HL-60/S4 treated with retinoic acid at 250 ng/mL for 4 days and 3 days (cell line): ENCODE results near the gene DOK7.

Experiments
- in situ Hi-C: fragments of 300-500 bp; cut with MboI; formaldehyde crosslinking; loops from 2 replicates; pipeline ENCODE4 v1.7.0; 2022; ENCODE audit warnings: low sequenced_read_pairs

DOK7 gene

GRCh38 chr4:3485011-3485791 is 22.1 kb downstream of the DOK7 start:
- in situ Hi-C loops, result no loop called here

DNA sequence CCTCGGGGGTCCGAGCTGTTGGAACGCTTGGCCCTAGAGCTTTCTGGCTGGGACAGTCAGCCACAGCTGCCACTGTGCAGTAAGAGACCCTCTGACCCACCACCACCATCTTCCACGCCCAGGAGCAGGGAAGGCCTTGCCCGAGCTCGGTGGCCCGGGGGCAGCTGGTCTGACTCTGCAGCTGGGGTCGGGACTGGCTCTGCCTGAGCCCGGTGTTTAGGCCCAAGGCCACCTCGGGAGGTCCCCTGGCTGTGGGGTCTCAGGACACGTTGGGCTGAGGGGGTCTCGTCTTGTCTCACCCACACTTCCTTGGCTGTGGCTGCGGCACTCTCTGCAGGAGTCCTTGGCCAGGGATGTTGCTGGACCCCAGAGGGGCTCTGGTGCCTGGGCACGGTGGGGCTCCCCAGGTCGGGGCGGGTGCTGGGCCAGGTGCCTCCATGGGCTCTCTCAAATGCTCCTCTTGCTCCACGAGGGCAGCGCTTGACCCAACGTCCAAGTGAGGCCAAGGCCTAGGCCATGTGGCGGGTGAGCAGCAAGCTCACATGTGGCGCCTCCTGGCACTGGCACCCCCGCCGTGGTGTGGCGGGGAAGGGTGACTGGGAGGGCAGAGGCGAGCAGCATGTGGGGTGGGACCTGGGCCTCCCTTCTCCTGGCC is 22.9 kb downstream of the DOK7 start:
- in situ Hi-C loops, result no loop called here

DNA sequence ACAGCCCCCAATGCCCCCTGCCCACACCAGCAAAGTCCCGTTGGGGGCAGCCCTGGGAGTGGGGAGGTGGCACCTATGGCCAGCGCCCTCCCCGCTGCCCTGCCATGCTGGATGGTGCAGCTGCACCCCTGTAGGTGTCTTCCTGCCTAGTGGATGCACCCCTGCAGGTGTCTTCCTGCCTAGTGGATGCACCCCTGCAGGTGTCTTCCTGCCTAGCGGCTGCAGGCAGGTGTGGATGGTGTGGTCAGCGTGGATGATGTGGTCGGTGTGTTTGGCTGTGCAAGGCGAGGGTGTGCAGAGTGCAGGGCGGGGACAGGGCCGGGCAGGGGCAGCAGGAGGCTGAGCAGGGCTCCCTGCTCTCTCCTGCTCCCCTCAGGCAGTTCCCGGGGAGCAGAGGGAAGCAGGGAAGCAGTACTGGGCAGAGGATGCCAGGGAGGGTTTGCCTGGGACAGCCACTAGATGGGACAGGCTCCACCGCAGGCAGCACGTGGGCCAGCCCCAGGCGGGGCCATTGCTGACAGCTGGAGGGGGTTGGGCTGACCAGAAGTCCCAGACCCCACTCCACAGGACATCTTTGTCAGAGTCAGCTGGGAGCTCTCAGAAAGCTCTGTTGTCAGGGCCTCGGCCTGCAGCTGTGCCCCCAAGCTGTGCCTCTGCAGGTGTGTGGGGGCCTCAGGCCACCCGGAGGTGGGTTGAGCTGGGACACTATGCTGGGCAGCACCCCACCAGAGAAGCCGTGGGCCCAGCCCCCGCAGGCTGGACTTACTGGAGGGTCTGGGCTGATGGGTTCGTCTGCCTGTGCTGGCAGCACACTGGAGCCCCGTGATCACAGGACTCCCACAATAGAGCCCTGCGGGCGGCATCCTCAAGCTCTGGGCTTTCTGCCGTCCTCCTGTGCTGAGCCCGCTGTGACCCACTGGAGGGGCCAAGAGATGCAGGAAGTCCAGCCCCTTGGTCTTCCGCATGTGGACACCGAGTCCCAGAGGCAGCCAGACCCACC is 23.7 kb downstream of the DOK7 start:
- in situ Hi-C loops, result no loop called here

- in situ Hi-C loops, result no loop called here
These were observed 24.8 kb downstream of the DOK7 start for GRCh38 chr4:3487861-3488260.

GRCh38 chr4:3488820-3489219 is 25.7 kb downstream of the DOK7 start:
- in situ Hi-C loops, result no loop called here

GRCh38 chr4:3489451-3489962 is 26.4 kb downstream of the DOK7 start:
- in situ Hi-C loops, result no loop called here

DNA sequence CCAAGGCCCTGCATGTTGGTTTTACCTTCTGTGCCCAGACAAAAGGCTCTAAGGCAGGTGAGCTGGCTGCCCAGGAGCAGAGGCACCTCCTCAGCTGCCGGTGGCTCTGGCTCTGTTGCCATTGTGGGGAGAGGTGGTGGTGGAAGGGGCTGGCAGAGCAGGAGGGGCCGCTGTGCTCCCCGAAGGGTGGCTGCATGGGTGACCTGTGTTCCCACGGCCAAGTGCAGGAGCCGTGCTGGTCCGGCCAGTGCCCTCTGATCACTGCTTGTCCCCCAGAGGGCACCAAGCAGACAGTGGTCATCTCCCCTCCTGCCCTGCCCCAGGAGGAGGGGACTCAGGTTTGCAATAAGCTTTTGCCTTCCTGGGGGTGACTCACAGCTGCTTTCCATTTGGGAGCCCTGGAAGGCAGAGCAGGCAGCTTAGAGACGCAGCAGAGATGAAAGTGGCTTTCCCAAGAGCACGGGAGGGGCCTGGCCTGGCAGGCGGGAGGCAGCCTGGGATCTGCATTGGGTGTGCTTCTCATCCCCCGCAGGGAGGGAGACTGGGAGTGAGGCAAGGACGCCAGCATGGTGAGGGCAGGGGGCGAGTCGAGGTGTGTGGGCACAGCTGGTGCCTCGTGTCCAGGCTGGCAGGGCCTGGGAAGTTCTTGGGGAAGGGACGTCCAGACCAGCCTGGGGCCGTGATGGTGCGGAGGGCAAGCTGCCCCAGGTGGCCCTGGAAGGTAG is 28.7 kb downstream of the DOK7 start:
- in situ Hi-C loops, result no loop called here

DNA sequence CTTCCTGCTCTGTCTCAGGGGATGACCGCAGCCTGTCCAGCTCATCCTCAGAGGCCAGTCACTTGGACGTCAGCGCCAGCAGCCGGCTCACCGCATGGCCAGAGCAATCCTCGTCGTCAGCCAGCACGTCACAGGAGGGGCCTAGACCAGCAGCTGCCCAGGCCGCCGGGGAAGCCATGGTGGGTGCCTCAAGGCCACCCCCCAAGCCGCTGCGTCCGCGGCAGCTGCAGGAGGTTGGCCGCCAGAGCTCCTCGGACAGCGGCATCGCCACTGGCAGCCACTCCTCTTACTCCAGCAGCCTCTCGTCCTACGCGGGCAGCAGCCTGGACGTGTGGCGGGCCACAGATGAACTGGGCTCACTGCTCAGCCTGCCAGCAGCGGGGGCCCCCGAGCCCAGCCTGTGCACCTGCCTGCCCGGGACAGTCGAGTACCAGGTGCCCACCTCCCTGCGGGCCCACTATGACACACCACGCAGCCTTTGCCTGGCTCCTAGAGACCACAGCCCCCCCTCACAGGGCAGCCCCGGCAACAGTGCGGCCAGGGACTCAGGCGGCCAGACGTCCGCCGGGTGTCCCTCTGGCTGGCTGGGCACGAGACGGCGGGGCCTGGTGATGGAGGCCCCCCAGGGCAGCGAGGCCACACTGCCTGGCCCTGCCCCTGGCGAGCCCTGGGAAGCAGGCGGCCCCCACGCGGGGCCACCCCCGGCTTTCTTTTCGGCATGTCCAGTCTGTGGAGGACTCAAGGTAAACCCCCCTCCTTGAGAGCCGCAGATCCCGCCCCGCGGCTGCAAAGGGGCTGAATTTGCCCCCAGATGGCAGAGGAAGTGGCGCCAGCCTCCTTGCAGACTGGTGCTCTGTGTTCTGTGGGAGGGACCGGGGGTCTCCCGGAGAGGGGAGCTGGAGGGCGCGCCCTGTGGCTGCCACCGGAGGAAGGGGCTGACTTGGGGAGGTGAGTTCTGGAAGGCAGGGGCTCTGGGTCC is 29.9 kb downstream of the DOK7 start:
- in situ Hi-C loops, result no loop called here

DNA sequence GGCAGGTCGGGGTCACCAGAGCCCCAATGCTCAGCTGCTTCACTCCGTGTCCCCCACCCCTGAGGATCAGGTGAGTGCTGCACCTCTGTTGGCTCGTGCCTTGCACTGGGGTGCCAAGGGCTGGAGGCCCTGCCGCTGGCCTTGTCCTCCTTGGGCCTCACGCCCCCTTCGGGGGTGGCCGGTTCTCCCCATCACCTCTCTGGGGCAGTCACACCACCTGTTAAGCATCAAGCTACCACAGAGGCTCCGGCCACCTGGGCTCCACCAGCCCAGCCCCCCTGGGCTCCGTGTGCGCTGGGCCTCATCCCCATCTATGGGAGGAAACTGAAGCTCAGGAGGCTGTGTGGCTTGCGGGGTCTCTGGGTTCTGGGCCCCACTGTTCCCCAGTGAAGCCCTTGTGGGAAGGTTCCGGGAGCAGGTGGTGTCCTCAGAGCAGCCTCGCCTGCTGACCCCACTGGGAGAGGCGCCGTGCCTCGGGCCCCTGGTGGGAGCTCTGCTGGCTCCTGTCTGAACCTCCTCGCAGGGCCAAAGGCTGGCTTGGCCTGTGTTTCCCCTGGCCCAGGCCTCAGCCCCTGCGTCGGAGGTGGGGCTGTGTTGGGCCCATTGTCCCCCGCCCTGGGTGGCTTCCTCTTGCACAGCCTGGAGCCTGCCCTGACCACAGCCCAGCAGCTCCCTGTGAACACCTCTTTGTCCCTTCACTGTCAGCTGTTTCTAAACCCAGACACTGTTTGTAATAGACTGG is 30.8 kb downstream of the DOK7 start:
- in situ Hi-C loops, result no loop called here

- in situ Hi-C loops, result no loop called here
These were observed 31.4 kb downstream of the DOK7 start for GRCh38 chr4:3494462-3494871.

DNA sequence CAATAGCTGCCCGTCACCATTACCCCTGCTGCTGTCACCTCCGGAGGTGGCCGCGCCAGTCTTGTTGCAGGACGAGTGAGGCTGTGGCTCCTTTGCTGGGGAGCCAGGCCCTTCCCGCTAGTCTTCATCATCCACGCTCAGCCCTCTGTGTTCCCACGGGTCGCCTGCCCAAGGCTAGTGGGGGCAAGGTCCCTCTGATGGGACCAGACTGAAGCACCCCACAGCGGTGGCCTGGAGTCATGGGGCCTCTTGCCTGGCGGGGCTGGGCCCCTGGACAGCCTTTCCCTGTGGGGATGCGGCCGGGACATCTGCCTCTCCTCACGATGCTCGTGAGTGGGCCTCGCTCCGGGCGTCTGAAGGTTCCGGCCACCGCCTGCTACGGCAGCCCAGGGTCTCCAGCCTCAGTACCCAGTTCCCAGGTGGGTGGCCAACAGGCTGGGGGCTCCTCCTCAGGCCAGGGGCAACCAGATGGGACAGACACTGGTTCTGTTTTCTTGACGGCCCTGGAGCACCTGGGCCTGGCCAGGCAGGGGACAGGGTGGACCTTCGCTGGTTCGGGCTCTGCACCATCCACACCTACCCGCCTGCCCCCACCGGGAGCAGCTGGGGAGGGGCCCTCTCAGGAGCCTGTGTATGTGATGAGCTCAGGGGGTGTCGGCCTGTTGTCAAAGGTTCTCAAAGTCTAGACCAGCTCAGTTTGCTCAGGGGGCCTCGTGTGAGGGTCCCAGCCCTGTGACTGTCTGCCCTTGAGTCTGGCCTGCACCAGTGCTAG is 32.3 kb downstream of the DOK7 start:
- in situ Hi-C loops, result no loop called here

DNA sequence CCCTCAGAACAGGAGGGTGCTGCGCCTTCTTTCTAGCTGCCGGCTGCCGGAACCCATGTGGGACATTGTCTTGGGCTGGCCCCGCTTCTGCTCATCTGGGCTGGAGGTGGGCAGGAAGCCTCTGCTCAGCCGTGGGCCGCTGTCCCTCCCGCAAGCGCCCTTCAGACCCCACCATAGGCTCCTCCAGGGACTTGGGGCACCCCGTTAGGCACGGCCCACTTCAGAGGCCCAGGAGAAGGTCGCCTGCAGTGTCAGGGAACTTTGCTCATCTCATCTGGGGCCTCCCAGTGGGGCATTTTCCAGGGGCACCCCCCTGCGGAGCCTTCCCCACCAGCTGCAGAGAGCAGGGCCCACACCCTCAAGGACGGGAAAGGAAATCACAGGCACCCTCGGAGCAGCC is 32.9 kb downstream of the DOK7 start:
- in situ Hi-C loops, result no loop called here

DNA sequence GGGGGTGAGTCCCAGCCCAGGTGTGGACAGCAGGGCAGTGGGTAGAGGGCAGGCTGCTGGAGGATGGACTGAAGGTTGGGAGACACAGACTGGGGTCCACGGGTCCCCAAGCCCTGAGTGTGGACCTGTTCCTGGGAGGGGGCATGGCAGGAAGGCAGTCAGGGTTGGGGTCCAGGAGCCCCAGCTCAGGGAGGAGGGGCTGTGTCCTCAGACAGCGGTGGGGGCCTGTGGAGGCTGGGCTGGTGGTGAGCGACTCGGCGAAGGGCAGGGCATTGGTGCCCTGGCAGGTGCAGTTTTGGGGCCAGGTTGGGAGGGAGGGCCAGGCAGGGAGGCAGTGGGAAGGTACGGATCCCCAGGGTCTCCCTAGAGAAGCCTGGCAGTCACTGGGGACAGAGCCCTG is 34.0 kb downstream of the DOK7 start:
- in situ Hi-C loops, result no loop called here

DNA sequence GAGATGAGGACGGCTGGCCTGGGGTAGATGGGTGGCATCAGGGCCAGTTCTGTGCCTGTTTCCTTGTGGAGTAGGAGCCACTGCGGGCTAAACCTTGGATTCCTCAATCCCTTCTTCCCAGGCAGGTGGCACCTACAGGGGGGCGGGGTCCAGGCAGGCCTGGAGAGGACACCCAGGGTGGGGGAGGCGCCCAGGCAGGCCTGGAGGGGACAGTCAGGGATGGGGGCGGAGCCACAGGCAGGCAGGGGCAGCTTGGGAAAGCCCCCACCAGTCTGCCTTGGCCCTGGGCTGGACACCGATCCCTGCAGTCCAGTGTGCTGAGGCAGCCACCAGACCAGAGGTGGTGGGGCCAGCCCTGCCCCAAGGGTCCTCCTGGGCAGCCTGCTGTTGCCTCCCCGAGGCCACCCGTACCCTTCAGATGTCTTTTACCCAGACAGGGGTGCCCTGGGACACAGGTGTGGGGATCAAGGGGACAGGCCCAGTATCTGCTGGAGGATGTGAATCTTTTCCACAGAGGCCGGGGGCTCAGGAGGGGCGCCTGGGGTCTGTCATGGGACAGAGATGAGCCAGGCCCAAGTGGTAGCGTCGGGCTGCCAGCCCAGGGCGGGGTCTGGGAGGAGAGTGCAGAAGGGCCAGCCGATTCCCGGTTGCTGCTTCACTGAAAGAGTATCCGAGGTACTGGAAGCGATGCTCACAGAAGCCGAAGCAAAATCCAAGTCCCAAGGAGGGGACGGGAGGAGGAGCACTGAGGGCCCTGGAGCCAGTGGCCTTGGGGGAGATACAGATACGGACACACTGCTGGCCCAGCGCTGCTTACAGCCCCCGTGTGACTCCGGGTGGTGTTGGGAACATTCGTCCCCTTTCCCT is 34.6 kb downstream of the DOK7 start:
- in situ Hi-C loops, result no loop called here

DNA sequence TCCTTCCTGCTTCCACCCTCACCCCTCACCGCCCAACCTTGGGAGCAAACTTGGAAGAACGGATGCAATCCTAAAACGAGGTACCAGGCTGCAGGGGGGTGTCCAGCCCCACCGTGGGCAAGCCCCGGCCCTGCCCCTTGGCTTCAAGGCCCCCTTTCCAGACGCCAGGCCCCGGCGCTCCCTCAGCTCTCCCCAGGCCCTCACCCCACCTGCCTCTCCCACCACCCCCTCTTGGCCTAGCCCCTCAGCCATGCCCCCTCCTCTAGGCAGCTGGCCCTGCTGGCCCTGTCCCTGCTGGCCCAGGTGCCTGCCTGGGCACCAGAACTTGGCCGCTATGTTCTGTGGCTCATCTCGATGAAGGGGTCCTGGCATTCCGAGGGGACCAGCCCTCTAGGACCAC is 35.3 kb downstream of the DOK7 start:
- in situ Hi-C loops, result no loop called here

- in situ Hi-C loops, result no loop called here
These were observed 35.9 kb downstream of the DOK7 start for GRCh38 chr4:3498901-3499510.

- in situ Hi-C loops, result no loop called here
These were observed 36.6 kb downstream of the DOK7 start for GRCh38 chr4:3499710-3500109.
